ENCODE results near the gene HDAC7. TPM values are rescaled to one million over a fixed set of nuclear protein-coding genes. Genes with fewer than 3 reads are reported as not detected.

The HDAC7 gene
- total and polyA plus RNA-seq, 12 donors, result 9.1 to 184 (median 147) TPM

- TF ChIP-seq POLR2A (IDR thresholded peaks at IDR 0.05) (no peak), CTCF (IDR thresholded peaks at IDR 0.05) (no peak)
- H3K36me3 ChIP-seq (replicated peaks in 1 of 2), result peaks cover 0 to 6% of the 10 kb centered on the region in 2 donors
- intact Hi-C loops (cut with DNase I), result loop anchor here in 1 of 2 donors (5.0 kb wide), 1 partner anchor 35 kb away; no protein-coding TSS in a partner anchor
- no peak for DNase-seq
- no peaks in the 10 kb centered on the region for H3K27me3 ChIP-seq
- H3K4me3 ChIP-seq, result no peak overlapping the region
- H3K27ac ChIP-seq, result peak overlapping the region; percentile 24 to 83 (median 72)
- no peaks in the 10 kb centered on the region for H3K9me3 ChIP-seq (replicated peaks in 1 of 3)
- H3K4me1 ChIP-seq (replicated peaks in 1 of 2), result peaks cover 42 to 63% of the 10 kb centered on the region in 2 donors
- WGBS, 4 donors, result 77 to 100% (median 100%) methylated on average over 1 of the region's 1 CpG; no CpG with 5 or more reads in 1 of the 4 donors
These were observed 42.6 kb downstream of the HDAC7 start for GRCh38 chr12:47777151-47777550.

GRCh38 chr12:47776471-47777143, 43.1 kb downstream of the HDAC7 start:
- TF ChIP-seq POLR2A (IDR thresholded peaks at IDR 0.05) (no peak), CTCF (IDR thresholded peaks at IDR 0.05) (no peak)
- peak overlapping the region; percentile 24 to 83 (median 72) for H3K27ac ChIP-seq
- H3K4me3 ChIP-seq, result no peak overlapping the region
- intact Hi-C loops (cut with DNase I), result loop anchor here in 1 of 2 donors (5.0 kb wide), 1 partner anchor 34 kb away; no protein-coding TSS in a partner anchor
- no peaks in the 10 kb centered on the region for H3K27me3 ChIP-seq
- H3K9me3 ChIP-seq (replicated peaks in 1 of 3), result no peaks in the 10 kb centered on the region
- no peak for DNase-seq
- H3K4me1 ChIP-seq (replicated peaks in 1 of 2), result peaks cover 42 to 63% of the 10 kb centered on the region in 2 donors
- WGBS, 4 donors, result 41 to 64% (median 54%) methylated on average over 4 to 5 of the region's 5 CpGs
- peaks cover 0 to 2% of the 10 kb centered on the region in 2 donors for H3K36me3 ChIP-seq (replicated peaks in 1 of 2)

- intact Hi-C loops (cut with DNase I), result loop anchor here in 1 of 2 donors (5.0 kb wide), 1 partner anchor 33 kb away; no protein-coding TSS in a partner anchor
- H3K36me3 ChIP-seq (replicated peaks in 1 of 2), result no peaks in the 10 kb centered on the region
- WGBS, 4 donors, result 70 to 74% (median 72%) methylated on average over 8 to 10 of the region's 10 CpGs
- H3K27me3 ChIP-seq, result no peaks in the 10 kb centered on the region
- H3K4me3 ChIP-seq, result no peak overlapping the region
- H3K4me1 ChIP-seq (replicated peaks in 1 of 2), result peaks cover 42 to 66% of the 10 kb centered on the region in 2 donors
- peak in 5 of 7 donors; percentile 50 to 74 (median 63) for DNase-seq
- no peaks in the 10 kb centered on the region for H3K9me3 ChIP-seq (replicated peaks in 1 of 3)
- peak overlapping the region; percentile 22 to 83 (median 72) for H3K27ac ChIP-seq
- TF ChIP-seq POLR2A (IDR thresholded peaks at IDR 0.05) (no peak), CTCF (IDR thresholded peaks at IDR 0.05) (no peak)
These were observed 44.4 kb downstream of the HDAC7 start for GRCh38 chr12:47775100-47775911.

GRCh38 chr12:47774663-47775062, 45.0 kb downstream of the HDAC7 start:
- no peak for DNase-seq
- WGBS, 4 donors, result 90 to 96% (median 96%) methylated on average over 7 of the region's 7 CpGs

More at GRCh38 chr12:47774663-47775062, 45.0 kb downstream of the HDAC7 start:
- intact Hi-C loops (cut with DNase I), result loop anchor here in 1 of 2 donors (5.0 kb wide), 1 partner anchor 32 kb away; no protein-coding TSS in a partner anchor
- Histone ChIP-seq H3K9me3 (replicated peaks in 1 of 3) (no peaks in the 10 kb centered on the region), H3K27me3 (no peaks in the 10 kb centered on the region), H3K4me3 (no peak overlapping the region), H3K27ac (peak overlapping the region; percentile 22 to 83 (median 72)), H3K36me3 (replicated peaks in 1 of 2) (no peaks in the 10 kb centered on the region), H3K4me1 (replicated peaks in 1 of 2) (peaks cover 42 to 67% of the 10 kb centered on the region in 2 donors)
- no peak for TF ChIP-seq POLR2A (IDR thresholded peaks at IDR 0.05)
- no peak for TF ChIP-seq CTCF (IDR thresholded peaks at IDR 0.05)

Measured in adrenal gland (tissue), 12 donors.